Astrocyte (in vitro differentiated cells and primary cell): Measurements from ENCODE around the gene COL5A1. TPM values are rescaled to one million over a fixed set of nuclear protein-coding genes. Genes with fewer than 3 reads are reported as not detected.

Experiments
- DNase-seq: peaks from one replicate; pipeline ENCODE4 v3.0.0-alpha.2; 2010; ENCODE audit warnings: low read depth
- FAIRE-seq: peaks from 2 replicates; lab custom pipeline; 2011; peaks lifted over from hg19 to GRCh38; lab: Jason Lieb, UNC
- H2AFZ ChIP-seq: 2 replicates; pipeline ENCODE4 v1.6.0; 2012; ENCODE audit warnings: low read depth, low read length, inconsistent platforms
- H3K27ac ChIP-seq: 2 replicates; pipeline ENCODE4 v1.5.1; 2011; ENCODE audit warnings: low read depth, low read length, inconsistent platforms
- H3K27me3 ChIP-seq: 2 replicates; pipeline ENCODE4 v1.6.0; 2011; ENCODE audit warnings: low read length, inconsistent platforms; ENCODE audit not compliant: insufficient read depth
- H3K36me3 ChIP-seq: 2 replicates; pipeline ENCODE4 v1.5.1; 2011; ENCODE audit warnings: low read length, inconsistent platforms; ENCODE audit not compliant: insufficient read depth
- H3K4me1 ChIP-seq: 2 replicates; pipeline ENCODE4 v1.5.1; 2011; ENCODE audit warnings: low read length, inconsistent platforms; ENCODE audit not compliant: insufficient read depth
- H3K4me2 ChIP-seq: 2 replicates; pipeline ENCODE4 v1.6.0; 2012; ENCODE audit warnings: low read length, inconsistent platforms
- H3K4me3 ChIP-seq: 2 replicates; pipeline ENCODE4 v1.5.1; 2011; ENCODE audit warnings: low read depth, mild to moderate bottlenecking, low read length, inconsistent platforms; ENCODE audit not compliant: insufficient read depth
- H3K79me2 ChIP-seq: 2 replicates; pipeline ENCODE4 v1.6.0; 2012; ENCODE audit warnings: mild to moderate bottlenecking, low read length, inconsistent platforms; ENCODE audit not compliant: insufficient read depth
- H3K9ac ChIP-seq: 2 replicates; pipeline ENCODE4 v1.6.0; 2012; ENCODE audit warnings: mild to moderate bottlenecking, low read length, inconsistent platforms
- H3K9me3 ChIP-seq: 2 replicates; pipeline ENCODE4 v1.5.1; 2012; ENCODE audit warnings: low read depth, mild to moderate bottlenecking, low read length, inconsistent platforms; ENCODE audit not compliant: insufficient read depth
- H4K20me1 ChIP-seq: 2 replicates; pipeline ENCODE4 v1.6.0; 2012; ENCODE audit warnings: low read length, inconsistent platforms; ENCODE audit not compliant: insufficient read depth
- H3K27ac Mint-ChIP-seq: one replicate; pipeline ENCODE4 v1.8.0; 2021; ENCODE audit warnings: mild to moderate bottlenecking, mixed read lengths; ENCODE audit not compliant: unreplicated experiment
- H3K27me3 Mint-ChIP-seq: one replicate; pipeline ENCODE4 v1.8.0; 2021; ENCODE audit warnings: low read depth, mixed read lengths; ENCODE audit not compliant: unreplicated experiment
- H3K36me3 Mint-ChIP-seq: one replicate; pipeline ENCODE4 v1.8.0; 2021; ENCODE audit warnings: low read depth, mixed read lengths; ENCODE audit not compliant: unreplicated experiment
- H3K4me1 Mint-ChIP-seq: one replicate; pipeline ENCODE4 v1.8.0; 2021; ENCODE audit warnings: low read depth, mixed read lengths; ENCODE audit not compliant: unreplicated experiment
- H3K4me3 Mint-ChIP-seq: one replicate; pipeline ENCODE4 v1.8.0; 2021; ENCODE audit warnings: mild to moderate bottlenecking, moderate library complexity, mixed read lengths; ENCODE audit not compliant: unreplicated experiment
- H3K9me3 Mint-ChIP-seq: one replicate; pipeline ENCODE4 v1.8.0; 2021; ENCODE audit warnings: mild to moderate bottlenecking, mixed read lengths; ENCODE audit not compliant: unreplicated experiment
- EZH2 ChIP-seq: IDR thresholded peaks from 2 replicates; pipeline ENCODE4 v1.6.1; 2012; ENCODE audit warnings: mild to moderate bottlenecking, low read length, inconsistent platforms; ENCODE audit not compliant: insufficient read depth
- total RNA-seq: library from RNA; stranded (reverse); gene quantifications from 2 replicates; pipeline ENCODE4 v1.2.1, GENCODE V29; 2021
- TF ChIP-seq, protein P1 (sequence below): IDR thresholded peaks from 2 replicates; pipeline ENCODE4 v1.5.1; 2011; ENCODE audit warnings: low read depth, mild to moderate bottlenecking, inconsistent platforms, low read length, moderate library complexity; ENCODE audit not compliant: insufficient read depth

The COL5A1 gene
- total RNA-seq, 1 donor from 2014 or later, result 1,055 TPM

DNA sequence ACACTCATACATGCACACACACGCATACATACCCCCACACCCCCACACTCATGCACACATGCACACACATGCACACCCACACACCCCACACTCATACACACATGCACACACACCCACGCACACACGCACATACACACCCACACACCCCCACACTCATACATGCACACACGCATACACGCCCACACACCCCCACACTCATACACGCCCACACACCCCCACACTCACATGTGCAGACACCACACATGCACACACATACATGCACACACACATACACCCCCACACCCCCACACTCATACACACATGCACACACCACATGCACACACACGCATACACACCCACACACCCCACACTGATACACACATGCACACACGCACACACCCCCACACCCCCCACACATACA is 118.3 kb downstream of the COL5A1 start:
- H3K9me3 Mint-ChIP-seq, result peaks cover 8% of the 10 kb centered on the region
- no peaks in the 10 kb centered on the region for H3K4me1 Mint-ChIP-seq
- Histone ChIP-seq H3K79me2 (peaks cover 36% of the 10 kb centered on the region), H3K36me3 (peaks cover 69% of the 10 kb centered on the region), H3K4me2 (no peak overlapping the region), H3K9me3 (peaks cover 7% of the 10 kb centered on the region), H3K27ac (no peak overlapping the region), H3K4me3 (no peak overlapping the region), H3K27me3 (no peaks in the 10 kb centered on the region), H4K20me1 (peaks cover 99% of the 10 kb centered on the region), H2AFZ (no peak overlapping the region), H3K9ac (no peak overlapping the region), H3K4me1 (no peaks in the 10 kb centered on the region)
- TF ChIP-seq, protein P1, sequence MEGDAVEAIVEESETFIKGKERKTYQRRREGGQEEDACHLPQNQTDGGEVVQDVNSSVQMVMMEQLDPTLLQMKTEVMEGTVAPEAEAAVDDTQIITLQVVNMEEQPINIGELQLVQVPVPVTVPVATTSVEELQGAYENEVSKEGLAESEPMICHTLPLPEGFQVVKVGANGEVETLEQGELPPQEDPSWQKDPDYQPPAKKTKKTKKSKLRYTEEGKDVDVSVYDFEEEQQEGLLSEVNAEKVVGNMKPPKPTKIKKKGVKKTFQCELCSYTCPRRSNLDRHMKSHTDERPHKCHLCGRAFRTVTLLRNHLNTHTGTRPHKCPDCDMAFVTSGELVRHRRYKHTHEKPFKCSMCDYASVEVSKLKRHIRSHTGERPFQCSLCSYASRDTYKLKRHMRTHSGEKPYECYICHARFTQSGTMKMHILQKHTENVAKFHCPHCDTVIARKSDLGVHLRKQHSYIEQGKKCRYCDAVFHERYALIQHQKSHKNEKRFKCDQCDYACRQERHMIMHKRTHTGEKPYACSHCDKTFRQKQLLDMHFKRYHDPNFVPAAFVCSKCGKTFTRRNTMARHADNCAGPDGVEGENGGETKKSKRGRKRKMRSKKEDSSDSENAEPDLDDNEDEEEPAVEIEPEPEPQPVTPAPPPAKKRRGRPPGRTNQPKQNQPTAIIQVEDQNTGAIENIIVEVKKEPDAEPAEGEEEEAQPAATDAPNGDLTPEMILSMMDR, result no peak
- no peak for TF ChIP-seq EZH2
- H3K27ac Mint-ChIP-seq, result no peak overlapping the region
- H3K36me3 Mint-ChIP-seq, result peaks cover 40% of the 10 kb centered on the region
- FAIRE-seq (no peak), DNase-seq (no peak)
- no peak overlapping the region for H3K4me3 Mint-ChIP-seq
- no peaks in the 10 kb centered on the region for H3K27me3 Mint-ChIP-seq

DNA sequence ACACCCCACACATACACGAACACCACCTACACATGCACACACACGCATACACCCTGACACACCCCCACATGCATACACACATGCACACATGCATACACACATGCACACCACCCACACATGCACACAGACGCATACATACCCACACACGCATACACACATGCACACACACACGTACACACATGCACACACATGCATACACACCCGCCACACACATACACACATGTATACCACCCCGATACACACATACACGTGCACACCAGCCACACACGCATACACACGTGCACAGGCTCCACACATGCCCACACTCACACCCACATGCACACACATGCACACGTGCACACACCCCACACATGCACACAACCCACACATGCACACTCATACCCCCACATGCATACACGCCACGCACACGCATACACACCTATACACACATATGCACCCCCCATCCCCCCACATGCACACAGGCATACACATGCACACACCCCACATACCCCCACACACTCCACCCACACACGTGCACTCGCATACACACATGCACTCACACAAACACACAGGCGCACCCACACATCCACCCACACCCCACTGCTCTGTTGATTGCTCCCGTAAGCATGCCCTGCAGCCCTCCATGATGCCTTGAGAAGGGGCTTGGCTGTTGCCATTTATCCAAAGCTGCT is 119.3 kb downstream of the COL5A1 start:
- TF ChIP-seq, protein P1, result no peak
- TF ChIP-seq EZH2, result no peak
- no peak overlapping the region for H3K4me2 ChIP-seq
- H3K4me1 Mint-ChIP-seq, result no peaks in the 10 kb centered on the region
- FAIRE-seq (peak; percentile 23), DNase-seq (no peak)
- no peak overlapping the region for H2AFZ ChIP-seq
- H3K9ac ChIP-seq, result no peak overlapping the region
- no peaks in the 10 kb centered on the region for H3K4me1 ChIP-seq
- H3K27me3 ChIP-seq, result no peaks in the 10 kb centered on the region
- H4K20me1 ChIP-seq, result peaks cover 99% of the 10 kb centered on the region
- H3K4me3 ChIP-seq, result no peak overlapping the region
- H3K79me2 ChIP-seq, result peaks cover 31% of the 10 kb centered on the region
- peaks cover 65% of the 10 kb centered on the region for H3K36me3 ChIP-seq
- no peak overlapping the region for H3K27ac ChIP-seq
- peaks cover 32% of the 10 kb centered on the region for H3K36me3 Mint-ChIP-seq
- H3K27me3 Mint-ChIP-seq, result no peaks in the 10 kb centered on the region
- H3K4me3 Mint-ChIP-seq, result no peak overlapping the region
- H3K9me3 Mint-ChIP-seq, result peaks cover 8% of the 10 kb centered on the region
- H3K9me3 ChIP-seq, result peaks cover 7% of the 10 kb centered on the region
- H3K27ac Mint-ChIP-seq, result peak overlapping the region; percentile 53
